HEK293 (cell line): Measurements from ENCODE around the gene ZFAND2B.

Experiments
- ZNF274 ChIP-seq, 2 experiments: fragments of 200-500 bp in 1 of 2; fragments of 450-650 bp in 1 of 2; sonication (Bioruptor generic) in 1 of 2; formaldehyde crosslinking in 1 of 2; IDR thresholded peaks; 2 replicates each; pipeline versions ENCODE4 v1.5.1 to v1.6.1; 2014 to 2016; ENCODE audit warnings: borderline replicate concordance in 1 of 2, inconsistent platforms in 1 of 2, low read length in 1 of 2, missing biosample characterization in 1 of 2, missing genetic modification characterization in 1 of 2
- TF ChIP-seq, protein P1 (sequence below): fragments of 450-650 bp; formaldehyde crosslinking; IDR thresholded peaks from 2 replicates; pipeline ENCODE4 v1.5.1; 2016; ENCODE audit warnings: missing biosample characterization, missing genetic modification characterization
- TF ChIP-seq, protein P2 (sequence below): sonication (generic); formaldehyde crosslinking; IDR thresholded peaks from 2 replicates; pipeline ENCODE4 v1.8.1; 2022; ENCODE audit warnings: mild to moderate bottlenecking, moderate library complexity, missing genetic modification reagents

DNA sequence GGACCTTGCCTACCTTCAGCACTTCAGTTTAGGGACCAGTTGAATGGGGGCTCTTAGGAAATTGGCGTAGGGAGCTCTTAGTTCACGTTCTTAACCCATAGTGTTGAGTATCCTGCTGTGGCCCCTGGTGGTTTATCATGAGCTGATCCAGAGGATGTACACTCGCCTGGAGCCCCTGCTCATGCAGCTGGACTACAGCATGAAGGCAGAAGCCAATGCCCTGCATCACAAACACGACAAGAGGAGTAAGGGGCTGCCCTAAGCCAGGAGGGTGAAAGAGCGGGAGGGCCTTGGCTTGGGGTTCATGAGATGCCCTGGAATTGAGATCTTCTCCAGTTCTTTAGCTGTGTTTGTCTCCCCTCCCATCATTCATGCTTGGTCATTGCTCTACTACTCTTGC lies 25.6 kb upstream of the ZFAND2B start:
- TF ChIP-seq ZNF274 (IDR thresholded peaks at IDR 0.05; ENCODE audit: low read length) = no peak
- no peak for TF ChIP-seq ZNF274 (tag by site-specific recombination; IDR thresholded peaks at IDR 0.05; ENCODE audit: borderline replicate concordance)
- TF ChIP-seq, protein P1, sequence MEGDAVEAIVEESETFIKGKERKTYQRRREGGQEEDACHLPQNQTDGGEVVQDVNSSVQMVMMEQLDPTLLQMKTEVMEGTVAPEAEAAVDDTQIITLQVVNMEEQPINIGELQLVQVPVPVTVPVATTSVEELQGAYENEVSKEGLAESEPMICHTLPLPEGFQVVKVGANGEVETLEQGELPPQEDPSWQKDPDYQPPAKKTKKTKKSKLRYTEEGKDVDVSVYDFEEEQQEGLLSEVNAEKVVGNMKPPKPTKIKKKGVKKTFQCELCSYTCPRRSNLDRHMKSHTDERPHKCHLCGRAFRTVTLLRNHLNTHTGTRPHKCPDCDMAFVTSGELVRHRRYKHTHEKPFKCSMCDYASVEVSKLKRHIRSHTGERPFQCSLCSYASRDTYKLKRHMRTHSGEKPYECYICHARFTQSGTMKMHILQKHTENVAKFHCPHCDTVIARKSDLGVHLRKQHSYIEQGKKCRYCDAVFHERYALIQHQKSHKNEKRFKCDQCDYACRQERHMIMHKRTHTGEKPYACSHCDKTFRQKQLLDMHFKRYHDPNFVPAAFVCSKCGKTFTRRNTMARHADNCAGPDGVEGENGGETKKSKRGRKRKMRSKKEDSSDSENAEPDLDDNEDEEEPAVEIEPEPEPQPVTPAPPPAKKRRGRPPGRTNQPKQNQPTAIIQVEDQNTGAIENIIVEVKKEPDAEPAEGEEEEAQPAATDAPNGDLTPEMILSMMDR = no peak
- TF ChIP-seq, protein P2, sequence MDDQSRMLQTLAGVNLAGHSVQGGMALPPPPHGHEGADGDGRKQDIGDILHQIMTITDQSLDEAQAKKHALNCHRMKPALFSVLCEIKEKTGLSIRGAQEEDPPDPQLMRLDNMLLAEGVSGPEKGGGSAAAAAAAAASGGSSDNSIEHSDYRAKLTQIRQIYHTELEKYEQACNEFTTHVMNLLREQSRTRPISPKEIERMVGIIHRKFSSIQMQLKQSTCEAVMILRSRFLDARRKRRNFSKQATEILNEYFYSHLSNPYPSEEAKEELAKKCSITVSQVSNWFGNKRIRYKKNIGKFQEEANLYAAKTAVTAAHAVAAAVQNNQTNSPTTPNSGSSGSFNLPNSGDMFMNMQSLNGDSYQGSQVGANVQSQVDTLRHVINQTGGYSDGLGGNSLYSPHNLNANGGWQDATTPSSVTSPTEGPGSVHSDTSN = no peak
